ENCODE data around the gene HOXB1.

HOXB1 gene

GRCh38 chr17:48499248-48499647, 31.6 kb downstream of the HOXB1 start:
- no peak for FAIRE-seq
- no peak for DNase-seq (ENCODE audit: insufficient read length, low spot score)
- TF ChIP-seq CTCF (IDR thresholded peaks at IDR 0.05; ENCODE audit: insufficient read depth, missing control alignments): no peak

GRCh38 chr17:48498164-48498850, 32.5 kb downstream of the HOXB1 start:
- FAIRE-seq (no peak), DNase-seq (ENCODE audit: insufficient read length, low spot score) (no peak)
- no peak for TF ChIP-seq CTCF (IDR thresholded peaks at IDR 0.05; ENCODE audit: insufficient read depth, missing control alignments)

GRCh38 chr17:48497103-48497502, 33.7 kb downstream of the HOXB1 start:
- FAIRE-seq (no peak), DNase-seq (ENCODE audit: insufficient read length, low spot score) (no peak)

GRCh38 chr17:48494335-48494734, 36.5 kb downstream of the HOXB1 start:
- no peak for TF ChIP-seq CTCF (IDR thresholded peaks at IDR 0.05; ENCODE audit: insufficient read depth, missing control alignments)
- FAIRE-seq (no peak), DNase-seq (ENCODE audit: insufficient read length, low spot score) (no peak)

More at GRCh38 chr17:48497103-48497502, 33.7 kb downstream of the HOXB1 start:
- TF ChIP-seq CTCF (IDR thresholded peaks at IDR 0.05; ENCODE audit: insufficient read depth, missing control alignments): no peak

GRCh38 chr17:48492401-48493298, 38.2 kb downstream of the HOXB1 start:
- DNase-seq (ENCODE audit: insufficient read length, low spot score): no peak
- peak; percentile 38 for TF ChIP-seq CTCF (IDR thresholded peaks at IDR 0.05; ENCODE audit: insufficient read depth, missing control alignments)
- no peak for FAIRE-seq

GRCh38 chr17:48491527-48492273, 39.1 kb downstream of the HOXB1 start:
- FAIRE-seq (no peak), DNase-seq (ENCODE audit: insufficient read length, low spot score) (no peak)
- TF ChIP-seq CTCF (IDR thresholded peaks at IDR 0.05; ENCODE audit: insufficient read depth, missing control alignments): no peak
